HG03565 (cell line): ENCODE data around the gene CCSAP.
"Not testable (repeated sequence)": the region's sequence is repeated elsewhere in the genome, so short reads cannot be mapped to it uniquely, and the experiment has no call there.

Experiments used
- ATAC-seq: cut with Tn5 transposase; IDR thresholded peaks from one replicate; pipeline ENCODE4 v1.9.1; 2021; ENCODE audit warnings: mild to moderate bottlenecking, moderate library complexity; ENCODE audit not compliant: unreplicated experiment

Gene CCSAP

GRCh38 chr1:229342656-229343569 lies at the start of gene CCSAP:
TSS of gene CCSAP (minus strand) at chr1:229343047. CDS start at chr1:229342465, 582 bp downstream.
- ATAC-seq: peak; percentile 24

GRCh38 chr1:229390130-229390529 lies 47.3 kb upstream of the CCSAP start:
- no peak for ATAC-seq

GRCh38 chr1:229388897-229389580 lies 46.2 kb upstream of the CCSAP start:
- no peak for ATAC-seq

GRCh38 chr1:229385853-229386456 lies 43.1 kb upstream of the CCSAP start:
- ATAC-seq: no peak

- no peak for ATAC-seq
These were observed 42.0 kb upstream of the CCSAP start for GRCh38 chr1:229384822-229385221.

GRCh38 chr1:229383961-229384360 lies 41.1 kb upstream of the CCSAP start:
- no peak for ATAC-seq

- ATAC-seq: no peak
These were observed 40.3 kb upstream of the CCSAP start for GRCh38 chr1:229383188-229383587.

GRCh38 chr1:229381234-229381633 lies 38.4 kb upstream of the CCSAP start:
- no peak for ATAC-seq

GRCh38 chr1:229380536-229381160 lies 37.8 kb upstream of the CCSAP start:
- ATAC-seq: no peak

- no peak for ATAC-seq
These were observed 37.0 kb upstream of the CCSAP start for GRCh38 chr1:229379846-229380245.

- no peak for ATAC-seq
These were observed 35.9 kb upstream of the CCSAP start for GRCh38 chr1:229378586-229379367.

GRCh38 chr1:229378035-229378434 lies 35.2 kb upstream of the CCSAP start:
- ATAC-seq: not testable (repeated sequence)

GRCh38 chr1:229377429-229377828 lies 34.6 kb upstream of the CCSAP start:
- no peak for ATAC-seq

GRCh38 chr1:229376521-229376920 lies 33.7 kb upstream of the CCSAP start:
- no peak for ATAC-seq

GRCh38 chr1:229374485-229374884 lies 31.6 kb upstream of the CCSAP start:
- ATAC-seq: no peak

- ATAC-seq: no peak
These were observed 30.5 kb upstream of the CCSAP start for GRCh38 chr1:229373395-229373794.

GRCh38 chr1:229372251-229372650 lies 29.4 kb upstream of the CCSAP start:
- ATAC-seq: no peak

- no peak for ATAC-seq
These were observed 28.8 kb upstream of the CCSAP start for GRCh38 chr1:229371624-229372023.

GRCh38 chr1:229370601-229371021 lies 27.8 kb upstream of the CCSAP start:
- ATAC-seq: no peak

- peak; percentile 50 for ATAC-seq
These were observed 25.5 kb upstream of the CCSAP start for GRCh38 chr1:229368347-229368746.
